C4-2B (cell line): ENCODE data around the gene KLF11.

Experiments
- H3K27ac ChIP-seq: fragments of 450-650 bp; 2 replicates; pipeline ENCODE4 v1.5.1; 2017
- CTCF ChIP-seq: fragments of 450-650 bp; conservative IDR thresholded peaks from 2 replicates; pipeline ENCODE4 v1.5.1; 2017; ENCODE audit warnings: mild to moderate bottlenecking
- ZFX ChIP-seq: fragments of 450-650 bp; IDR thresholded peaks from 2 replicates; pipeline ENCODE4 v1.6.1; 2017

The KLF11 gene

GRCh38 chr2:10043256-10043905 is at the start of gene KLF11:
KLF11 (plus strand) TSS chr2:10043550; CDS start chr2:10043717, 167 bp downstream.
- TF ChIP-seq ZFX = 0 out of 2 replicates have a peak, but pooled peaks have one; percentile 42
- TF ChIP-seq CTCF = no peak
- peak within 1 kb of the TSS; percentile 78 for H3K27ac ChIP-seq

GRCh38 chr2:9994462-9994861 is 48.9 kb upstream of the KLF11 start:
- TF ChIP-seq ZFX (no peak), CTCF (no peak)
- H3K27ac ChIP-seq = no peak overlapping the region

- TF ChIP-seq CTCF = no peak
- TF ChIP-seq ZFX = no peak
- no peak overlapping the region for H3K27ac ChIP-seq
Measured at GRCh38 chr2:9995059-9995458, 48.3 kb upstream of the KLF11 start.

- H3K27ac ChIP-seq = no peak overlapping the region
- no peak for TF ChIP-seq CTCF
- no peak for TF ChIP-seq ZFX
Measured at GRCh38 chr2:9996321-9996720, 47.0 kb upstream of the KLF11 start.

GRCh38 chr2:9997936-9998335 is 45.4 kb upstream of the KLF11 start:
- TF ChIP-seq ZFX (no peak), CTCF (no peak)
- H3K27ac ChIP-seq = no peak overlapping the region

- TF ChIP-seq ZFX (no peak), CTCF (no peak)
- H3K27ac ChIP-seq = no peak overlapping the region
Measured at GRCh38 chr2:9998916-9999654, 44.3 kb upstream of the KLF11 start.

- TF ChIP-seq CTCF (no peak), ZFX (no peak)
Measured at GRCh38 chr2:9999693-10000092, 43.7 kb upstream of the KLF11 start.

More at GRCh38 chr2:9999693-10000092, 43.7 kb upstream of the KLF11 start:
- H3K27ac ChIP-seq = no peak overlapping the region
